ENCODE data around the gene TXN.

GRCh38 chr9:110206389-110206788 lies 49.9 kb downstream of the TXN start:
- TF ChIP-seq GATA3 (IDR thresholded peaks at IDR 0.05; ENCODE audit: low read depth, low read length): no peak
- no peak for TF ChIP-seq GATA2 (IDR thresholded peaks at IDR 0.05; ENCODE audit: low read depth, low read length)
